HepG2 (cell line): ENCODE results near the gene ELL. TPM values are rescaled to one million over a fixed set of nuclear protein-coding genes. Genes with fewer than 3 reads are reported as not detected.

Experiments used
- ASH2L ChIP-seq: fragments of 300-600, 200-600 bp; sonication (generic); IDR thresholded peaks from 2 replicates; pipeline ENCODE4 v1.7.0; 2017; ENCODE audit warnings: low read depth, mild to moderate bottlenecking, moderate library complexity, mixed read lengths, low read length; ENCODE audit not compliant: insufficient read length
- FOXA1 ChIP-seq, 2 experiments: fragments of 450-650 bp in 1 of 2; sonication (generic) in 1 of 2; formaldehyde crosslinking in 1 of 2; IDR thresholded peaks; 2 replicates each; pipeline versions ENCODE4 v1.4.0 to v1.6.1; 2016 to 2020; ENCODE audit warnings: missing genetic modification reagents in 1 of 2
- FOXP1 ChIP-seq, 2 experiments: fragments of 450-650 bp in 1 of 2; IDR thresholded peaks; 2 replicates each; pipeline ENCODE4 v1.6.1; 2017 to 2018; ENCODE audit warnings: antibody characterized with exemption in 1 of 2
- FUBP1 ChIP-seq: sonication (generic); formaldehyde crosslinking; IDR thresholded peaks from 2 replicates; pipeline ENCODE4 v1.5.1; 2020; ENCODE audit warnings: missing genetic modification reagents, mild to moderate bottlenecking, borderline replicate concordance
- PRPF4 ChIP-seq: fragments of 200-400 bp; formaldehyde crosslinking; IDR thresholded peaks from 2 replicates; pipeline ENCODE4 v1.6.1; 2016; ENCODE audit warnings: low read length, low read depth; ENCODE audit not compliant: poor library complexity, severe bottlenecking
- SNAPC2 ChIP-seq: sonication (generic); formaldehyde crosslinking; IDR thresholded peaks from 2 replicates; pipeline ENCODE4 v1.8.1; 2022; ENCODE audit warnings: mild to moderate bottlenecking, missing genetic modification reagents
- SOX6 ChIP-seq, 2 experiments: fragments of 450-650 bp in 1 of 2; sonication (generic) in 1 of 2; formaldehyde crosslinking in 1 of 2; IDR thresholded peaks; 2 replicates each; pipeline versions ENCODE4 v1.4.0 to v1.6.1; 2017 to 2020; ENCODE audit warnings: antibody characterized with exemption in 1 of 2, mild to moderate bottlenecking in 1 of 2, missing genetic modification reagents in 1 of 2
- ZBTB21 ChIP-seq: sonication (generic); formaldehyde crosslinking; IDR thresholded peaks from 2 replicates; pipeline ENCODE4 v1.4.0; 2020; ENCODE audit warnings: missing genetic modification reagents
- ZBTB46 ChIP-seq: sonication (generic); formaldehyde crosslinking; IDR thresholded peaks from 2 replicates; pipeline ENCODE4 v1.4.0; 2020; ENCODE audit warnings: mild to moderate bottlenecking, missing genetic modification reagents, borderline replicate concordance
- ZNF224 ChIP-seq: sonication (generic); formaldehyde crosslinking; IDR thresholded peaks from 2 replicates; pipeline ENCODE4 v1.5.0; 2020; ENCODE audit warnings: mild to moderate bottlenecking, missing genetic modification reagents
- ZNF296 ChIP-seq: sonication (generic); formaldehyde crosslinking; conservative IDR thresholded peaks from 2 replicates; pipeline ENCODE4 v1.5.0; 2020; ENCODE audit warnings: mild to moderate bottlenecking, missing genetic modification reagents
- ZNF318 ChIP-seq: sonication (generic); formaldehyde crosslinking; IDR thresholded peaks from 2 replicates; pipeline ENCODE4 v1.4.0; 2020; ENCODE audit warnings: mild to moderate bottlenecking, missing genetic modification reagents
- ZNF652 ChIP-seq: IDR thresholded peaks from 2 replicates; pipeline ENCODE4 v1.6.1; 2016; ENCODE audit warnings: low read depth, borderline replicate concordance
- ZNF747 ChIP-seq: sonication (generic); formaldehyde crosslinking; IDR thresholded peaks from 2 replicates; pipeline ENCODE4 v1.8.1; 2023; ENCODE audit warnings: missing genetic modification reagents, mild to moderate bottlenecking, borderline replicate concordance
- ZNF776 ChIP-seq: sonication (generic); formaldehyde crosslinking; IDR thresholded peaks from 2 replicates; pipeline ENCODE4 v1.4.0; 2020; ENCODE audit warnings: mild to moderate bottlenecking, missing genetic modification reagents
- polyA plus RNA-seq, 8 experiments: library from polyadenylated mRNA; depleted of rRNA in 3 of 8; stranded (reverse) in 7 of 8; unstranded in 1 of 8; fragments of >200 nt; fragmentation: Illumina TruSeq in 4 of 8; extraction: Trizol in 4 of 8; gene quantifications; 2 replicates each; pipeline versions ENCODE4 v1.2.1 to v1.2.3, GENCODE V29; 2011 to 2016; ENCODE audit warnings: low read depth in 4 of 8, missing spikeins in 1 of 8, mixed read lengths in 1 of 8; ENCODE audit not compliant: insufficient read depth in 1 of 8
- total RNA-seq, 5 experiments: library from RNA; depleted of rRNA; stranded (reverse); fragments of >200 nt; fragmentation: Illumina TruSeq; extraction: Trizol; gene quantifications; 2 replicates each; pipeline ENCODE4 v1.2.3, GENCODE V29; 2016; ENCODE audit warnings: low read depth in 1 of 5

Gene ELL
- total and polyA plus RNA-seq, 2 of the 13 experiments (the other 11 are each of a cell fraction or from before 2014, with no cell fraction given) = 3.7 to 5.4 TPM

GRCh38 chr19:18475762-18476331 is 46.0 kb downstream of the ELL start (continued):
- TF ChIP-seq FOXP1 (IDR thresholded peaks at IDR 0.05) = no peak
- peak; percentile 62 for TF ChIP-seq FOXP1 (CRISPR knock-in tag; IDR thresholded peaks at IDR 0.05)
- no peak for TF ChIP-seq ZBTB46
- TF ChIP-seq FUBP1 (CRISPR knock-in tag) = no peak
- no peak for TF ChIP-seq ZNF318
- no peak for TF ChIP-seq SOX6 (IDR thresholded peaks at IDR 0.05)
- peak; percentile 67 for TF ChIP-seq SOX6 (CRISPR knock-in tag; IDR thresholded peaks at IDR 0.05)
- TF ChIP-seq ZNF224 (CRISPR knock-in tag) = no peak
- TF ChIP-seq ZNF652 (CRISPR knock-in tag) = peak; percentile 50; the same call in 1 of the 2 replicates
- 0 out of 2 replicates have a peak, but pooled peaks have one; percentile 43 for TF ChIP-seq SNAPC2 (CRISPR knock-in tag)
- TF ChIP-seq FOXA1 (IDR thresholded peaks at IDR 0.05) = no peak
- TF ChIP-seq FOXA1 (CRISPR knock-in tag; IDR thresholded peaks at IDR 0.05) = peak; percentile 97
- TF ChIP-seq ZBTB21 (CRISPR knock-in tag) = 0 out of 2 replicates have a peak, but pooled peaks have one; percentile 38
- peak; percentile 31 for TF ChIP-seq ASH2L
- TF ChIP-seq ZNF776 (CRISPR knock-in tag) = peak; percentile 67; the same call in 1 of the 2 replicates
- no peak for TF ChIP-seq PRPF4
- no peak for TF ChIP-seq ZNF747 (CRISPR knock-in tag)
- TF ChIP-seq ZNF296 = 0 out of 2 replicates have a peak, but pooled peaks have one; percentile 56
